GM12878 (cell line): ENCODE results near the gene MBOAT7. TPM values are rescaled to one million over a fixed set of nuclear protein-coding genes. Genes with fewer than 3 reads are reported as not detected.

Source experiments
- ATAC-seq: fragments of 200-7000 bp; cut with Tn5 transposase; 3 replicates; pipeline ENCODE4 v1.9.1; 2020; ENCODE audit warnings: mild to moderate bottlenecking, moderate library complexity
- BruUV-seq: library from RNA; stranded (reverse); fragments of 400-500 nt; replicated peaks from 2 replicates; lab custom pipeline; 2021; lab: Mats Ljungman, UMichigan
- CTCF ChIA-PET: fragments of 300-600 bp; sonication (Branson Sonifier 250); formaldehyde crosslinking; extraction: SDS; loops from one replicate; lab custom pipeline; 2021; ENCODE audit warnings: inconsistent platforms; lab: Yijun Ruan, JAX
- POLR2A ChIA-PET: fragments of 350-600 bp; formaldehyde crosslinking; extraction: SDS; loops from one replicate; lab custom pipeline; 2021; ENCODE audit warnings: inconsistent platforms; lab: Charles Lee
- RAD21 ChIA-PET: fragments of 300-600 bp; sonication (Branson Sonifier 250); formaldehyde crosslinking; loops from one replicate; lab custom pipeline; 2023; ENCODE audit warnings: antibody characterized with exemption; ENCODE audit not compliant: unreplicated experiment; lab: Charles Lee
- SMC1A ChIA-PET: fragments of 300-600 bp; sonication (Branson Sonifier 250); formaldehyde crosslinking; loops from one replicate; lab custom pipeline; 2023; ENCODE audit not compliant: unreplicated experiment, uncharacterized antibody; lab: Charles Lee
- DNase-seq: peaks from one replicate; pipeline ENCODE4 v3.0.0-alpha.2; 2011; ENCODE audit warnings: low read depth, low spot score
- FAIRE-seq: peaks from 3 replicates; lab custom pipeline; 2011; peaks lifted over from hg19 to GRCh38; lab: Jason Lieb, UNC
- H2AFZ ChIP-seq: 2 replicates; pipeline ENCODE4 v1.6.0; 2011; ENCODE audit warnings: low read depth, low read length, control low read depth; ENCODE audit not compliant: control insufficient read depth
- H3K27ac ChIP-seq: 2 replicates; pipeline ENCODE4 v1.5.1; 2011; ENCODE audit warnings: control low read depth; ENCODE audit not compliant: control insufficient read depth, insufficient read depth
- H3K27me3 ChIP-seq, 2 experiments: replicated peaks in 1 of 2; 2 replicates each; pipeline versions ENCODE4 v1.6.0 to v1.6.1; 2011; ENCODE audit warnings: low read length in 1 of 2; ENCODE audit not compliant: control insufficient read depth in 2 of 2, insufficient read depth in 2 of 2
- H3K36me3 ChIP-seq, 2 experiments: 2 replicates each; pipeline ENCODE4 v1.5.1; 2011; ENCODE audit warnings: low read length in 1 of 2; ENCODE audit not compliant: control insufficient read depth in 2 of 2, insufficient read depth in 2 of 2
- H3K4me1 ChIP-seq: 2 replicates; pipeline ENCODE4 v1.6.1; 2011; ENCODE audit warnings: mild to moderate bottlenecking, low read length, moderate library complexity, mixed read lengths; ENCODE audit not compliant: control insufficient read depth, insufficient read depth
- H3K4me2 ChIP-seq: 2 replicates; pipeline ENCODE4 v1.6.0; 2011; ENCODE audit warnings: control low read depth; ENCODE audit not compliant: control insufficient read depth, insufficient read depth
- H3K4me3 ChIP-seq: fragments of 200-600 bp; sonication (generic); 2 replicates; pipeline ENCODE4 v1.5.1; 2016
- H3K79me2 ChIP-seq: 2 replicates; pipeline ENCODE4 v1.6.0; 2011; ENCODE audit warnings: low read length; ENCODE audit not compliant: control insufficient read depth, insufficient read depth
- H3K9ac ChIP-seq: 2 replicates; pipeline ENCODE4 v1.8.0; 2011; ENCODE audit warnings: low read length, control low read depth, mixed read lengths; ENCODE audit not compliant: control insufficient read depth, insufficient read depth
- H3K9me3 ChIP-seq: replicated peaks from 3 replicates; pipeline ENCODE4 v1.5.1; 2011; ENCODE audit warnings: mild to moderate bottlenecking, low read length; ENCODE audit not compliant: control insufficient read depth, insufficient read depth
- H4K20me1 ChIP-seq: 2 replicates; pipeline ENCODE4 v1.6.0; 2011; ENCODE audit not compliant: control insufficient read depth, insufficient read depth
- CHD4 ChIP-seq: fragments of 200-600 bp; sonication (generic); IDR thresholded peaks from 2 replicates; pipeline ENCODE4 v1.6.1; 2016; ENCODE audit warnings: mild to moderate bottlenecking
- ETV6 ChIP-seq, 2 experiments: fragments of 450-650 bp in 1 of 2; IDR thresholded peaks in 1 of 2; conservative IDR thresholded peaks in 1 of 2; 2 replicates each; pipeline ENCODE4 v1.6.1; 2014; ENCODE audit warnings: antibody characterized with exemption in 1 of 2, borderline replicate concordance in 1 of 2, low read depth in 1 of 2, mild to moderate bottlenecking in 1 of 2, moderate library complexity in 1 of 2
- IKZF1 ChIP-seq: fragments of 450-650 bp; conservative IDR thresholded peaks from 2 replicates; pipeline ENCODE4 v1.6.1; 2017; ENCODE audit warnings: antibody characterized with exemption, mild to moderate bottlenecking
- IKZF2 ChIP-seq, 2 experiments: fragments of 450-650 bp; IDR thresholded peaks; 2 replicates each; pipeline ENCODE4 v1.6.1; 2017; ENCODE audit warnings: mild to moderate bottlenecking in 2 of 2, moderate library complexity in 2 of 2
- JUND ChIP-seq: IDR thresholded peaks from 2 replicates; pipeline ENCODE4 v1.6.1; 2012; ENCODE audit warnings: low read depth, mild to moderate bottlenecking, low read length, improper control_type of control experiment, moderate library complexity
- NFYA ChIP-seq: IDR thresholded peaks from 2 replicates; pipeline ENCODE4 v1.6.1; 2011; ENCODE audit warnings: low read depth, mild to moderate bottlenecking, low read length, improper control_type of control experiment, borderline replicate concordance
- NRF1 ChIP-seq: conservative IDR thresholded peaks from 2 replicates; pipeline ENCODE4 v1.6.1; 2011; ENCODE audit warnings: mild to moderate bottlenecking, low read depth, low read length, improper control_type of control experiment
- PAX8 ChIP-seq: fragments of 450-650 bp; IDR thresholded peaks from 2 replicates; pipeline ENCODE4 v1.6.1; 2017; ENCODE audit warnings: mild to moderate bottlenecking, moderate library complexity
- SMAD1 ChIP-seq: fragments of 450-650 bp; IDR thresholded peaks from 2 replicates; pipeline ENCODE4 v1.6.1; 2018; ENCODE audit warnings: mild to moderate bottlenecking, low read depth; ENCODE audit not compliant: partially characterized antibody
- SRF ChIP-seq, 2 experiments: IDR thresholded peaks; 2 replicates each; pipeline ENCODE4 v1.6.1; 2011; ENCODE audit warnings: low read depth in 2 of 2, low read length in 2 of 2, mild to moderate bottlenecking in 1 of 2, moderate library complexity in 1 of 2
- STAT3 ChIP-seq: IDR thresholded peaks from 2 replicates; pipeline ENCODE4 v1.6.1; 2011; ENCODE audit warnings: low read depth, low read length, improper control_type of control experiment
- SUPT20H ChIP-seq: IDR thresholded peaks from 2 replicates; pipeline ENCODE4 v1.6.1; 2011; ENCODE audit warnings: low read depth, mild to moderate bottlenecking, low read length, moderate library complexity, borderline replicate concordance; ENCODE audit not compliant: control insufficient read depth
- TCF7 ChIP-seq: IDR thresholded peaks from 2 replicates; pipeline ENCODE4 v1.6.1; 2014; ENCODE audit warnings: antibody characterized with exemption, borderline replicate concordance
- ZBED1 ChIP-seq: IDR thresholded peaks from 2 replicates; pipeline ENCODE4 v1.6.1; 2016; ENCODE audit warnings: borderline replicate concordance
- WGBS: methylation state at CpG from one replicate; pipeline ENCODE4 v1.1.6; 2016; ENCODE audit warnings: low lambda C conversion rate; ENCODE audit not compliant: insufficient replicate concordance, insufficient coverage; ENCODE audit errors: missing lambda C conversion rate; 5-methylcytosine and 5-hydroxymethylcytosine counted together
- in situ Hi-C: fragments of 300-500 bp; cut with MboI; formaldehyde crosslinking; loops from 9 replicates; pipeline ENCODE4 v1.14.3; 2018; ENCODE audit warnings: mixed read lengths
- intact Hi-C: fragments of 100-400 bp; cut with micrococcal nuclease; formaldehyde crosslinking; loops from one replicate; pipeline ENCODE4 v1.14.2; 2022; ENCODE audit not compliant: unreplicated experiment
- polyA plus RNA-seq, 11 experiments: library from polyadenylated mRNA; depleted of rRNA in 4 of 11; unstranded in 6 of 11; stranded (reverse) in 5 of 11; fragments of >200 nt; fragmentation: Nextera tagmentation in 4 of 11; fragmentation: Illumina TruSeq in 1 of 11; extraction: Ambion mirVana in 4 of 11; extraction: Trizol in 1 of 11; gene quantifications; 1 replicate in 1 of 11; 2 replicates in 10 of 11; pipeline versions ENCODE4 v1.2.1 to v1.2.3, GENCODE V29; 2011 to 2016; ENCODE audit warnings: inconsistent platforms in 2 of 11, missing spikeins in 2 of 11, low read depth in 1 of 11
- total RNA-seq, 4 experiments: library from RNA; depleted of rRNA in 3 of 4; stranded (reverse); fragments of >200 nt in 3 of 4; fragmentation: Illumina TruSeq in 1 of 4; extraction: Trizol in 1 of 4; gene quantifications; 2 replicates each; pipeline versions ENCODE4 v1.2.1 to v1.2.3, GENCODE V29; 2013 to 2021
- TF ChIP-seq, protein P1 (sequence below): fragments of 450-650 bp; IDR thresholded peaks from 2 replicates; pipeline ENCODE4 v1.6.1; 2016; ENCODE audit warnings: mild to moderate bottlenecking, moderate library complexity, borderline replicate concordance
- TF ChIP-seq, protein P2 (sequence below): IDR thresholded peaks from 2 replicates; pipeline ENCODE4 v1.6.1; 2012; ENCODE audit warnings: low read depth, low read length, improper control_type of control experiment

MBOAT7 gene
- total and polyA plus RNA-seq, 10 of the 15 experiments (the other 5 are each of a cell fraction or from before 2014, with no cell fraction given), result 0.69 to 44.5 (median 21.7) TPM

DNA sequence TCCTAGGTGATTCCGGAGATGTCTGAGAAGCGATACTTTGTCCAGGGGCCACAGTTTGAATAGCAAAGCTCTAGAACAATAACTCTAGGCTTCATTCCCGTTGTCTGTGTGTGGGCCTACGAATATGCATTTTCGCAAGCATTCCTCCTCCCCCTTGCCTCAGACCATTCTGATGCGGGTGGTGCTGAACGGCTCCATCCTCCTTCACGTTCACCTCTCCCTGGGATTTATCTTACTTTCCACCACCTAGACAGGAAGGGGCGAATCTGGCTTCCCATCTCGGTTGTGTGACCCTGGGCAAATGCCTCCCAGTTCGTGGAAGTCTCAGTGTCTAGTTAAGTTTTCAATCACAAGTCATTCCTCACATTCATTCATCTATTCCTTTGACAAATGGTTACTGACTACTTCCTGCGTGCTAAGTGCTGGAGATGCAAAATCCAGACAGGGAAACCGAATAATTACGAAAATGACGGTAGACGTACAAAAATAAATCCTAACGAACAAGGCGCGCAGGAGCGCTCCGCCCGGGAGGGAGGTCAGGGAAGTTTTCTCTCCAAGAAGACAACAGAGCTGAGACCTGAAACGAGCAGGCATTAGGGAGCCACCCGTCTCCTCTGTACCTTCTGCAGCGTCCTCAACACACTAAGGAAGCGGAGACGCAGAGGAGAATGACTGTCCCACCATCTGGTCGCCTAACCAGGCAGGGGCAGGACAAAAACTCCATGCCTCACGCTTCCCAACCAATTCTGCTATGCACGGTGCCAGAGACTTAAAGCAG lies 53.1 kb downstream of the MBOAT7 start:
- ChIA-PET POLR2A (interaction anchor here (0.9 to 3.5 kb wide), 13 partner anchors 13 to 327 kb away, joined by 3 to 36 read pairs (median 7); partner anchors contain the start of genes LENG1, LENG8, LENG9 and MBOAT7), SMC1A (interaction anchor here (0.6 to 1.2 kb wide), 10 partner anchors 20 to 1325 kb away, joined by 3 to 6 read pairs (median 3); partner anchors contain the start of genes ISOC2, MBOAT7, PRPF31 and TFPT)
- peaks cover 10% of the 10 kb centered on the region for H4K20me1 ChIP-seq
- H3K9ac ChIP-seq, result peak overlapping the region; percentile 75
- BruUV-seq, result TSS peak; percentile 74
- FAIRE-seq, result no peak
- intact Hi-C loops, result loop anchor here (2.0 kb wide), 1 partner anchor 65 kb away; the partner anchor contains the start of gene RPS9
- 7% methylated on average over 30 of the region's 30 CpGs for WGBS
- TF ChIP-seq IKZF1 (peak; percentile 32), TCF7 (no peak), PAX8 (no peak), JUND (no peak), NFYA (no peak), SMAD1 (no peak), SUPT20H (no peak), STAT3 (no peak), ETV6 (conservative IDR thresholded peaks at IDR 0.05 in 1 of 2, IDR thresholded peaks at IDR 0.05 in 1 of 2; ENCODE audit: borderline replicate concordance in 1 of 2, low read depth in 1 of 2) (no peak), NRF1 (no peak), CHD4 (no peak), SRF (IDR thresholded peaks at IDR 0.05; ENCODE audit: low read depth in 2 of 2, low read length in 2 of 2) (no peak), ZBED1 (no peak), IKZF2 (IDR thresholded peaks at IDR 0.05) (0 out of 4 replicates have a peak, but pooled peaks of 1 of the 2 experiments have one; percentile 10)
- TF ChIP-seq, protein P1, sequence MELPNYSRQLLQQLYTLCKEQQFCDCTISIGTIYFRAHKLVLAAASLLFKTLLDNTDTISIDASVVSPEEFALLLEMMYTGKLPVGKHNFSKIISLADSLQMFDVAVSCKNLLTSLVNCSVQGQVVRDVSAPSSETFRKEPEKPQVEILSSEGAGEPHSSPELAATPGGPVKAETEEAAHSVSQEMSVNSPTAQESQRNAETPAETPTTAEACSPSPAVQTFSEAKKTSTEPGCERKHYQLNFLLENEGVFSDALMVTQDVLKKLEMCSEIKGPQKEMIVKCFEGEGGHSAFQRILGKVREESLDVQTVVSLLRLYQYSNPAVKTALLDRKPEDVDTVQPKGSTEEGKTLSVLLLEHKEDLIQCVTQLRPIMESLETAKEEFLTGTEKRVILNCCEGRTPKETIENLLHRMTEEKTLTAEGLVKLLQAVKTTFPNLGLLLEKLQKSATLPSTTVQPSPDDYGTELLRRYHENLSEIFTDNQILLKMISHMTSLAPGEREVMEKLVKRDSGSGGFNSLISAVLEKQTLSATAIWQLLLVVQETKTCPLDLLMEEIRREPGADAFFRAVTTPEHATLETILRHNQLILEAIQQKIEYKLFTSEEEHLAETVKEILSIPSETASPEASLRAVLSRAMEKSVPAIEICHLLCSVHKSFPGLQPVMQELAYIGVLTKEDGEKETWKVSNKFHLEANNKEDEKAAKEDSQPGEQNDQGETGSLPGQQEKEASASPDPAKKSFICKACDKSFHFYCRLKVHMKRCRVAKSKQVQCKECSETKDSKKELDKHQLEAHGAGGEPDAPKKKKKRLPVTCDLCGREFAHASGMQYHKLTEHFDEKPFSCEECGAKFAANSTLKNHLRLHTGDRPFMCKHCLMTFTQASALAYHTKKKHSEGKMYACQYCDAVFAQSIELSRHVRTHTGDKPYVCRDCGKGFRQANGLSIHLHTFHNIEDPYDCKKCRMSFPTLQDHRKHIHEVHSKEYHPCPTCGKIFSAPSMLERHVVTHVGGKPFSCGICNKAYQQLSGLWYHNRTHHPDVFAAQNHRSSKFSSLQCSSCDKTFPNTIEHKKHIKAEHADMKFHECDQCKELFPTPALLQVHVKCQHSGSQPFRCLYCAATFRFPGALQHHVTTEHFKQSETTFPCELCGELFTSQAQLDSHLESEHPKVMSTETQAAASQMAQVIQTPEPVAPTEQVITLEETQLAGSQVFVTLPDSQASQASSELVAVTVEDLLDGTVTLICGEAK, result peak; percentile 20; the same call in 1 of the 2 replicates
- TF ChIP-seq, protein P2, sequence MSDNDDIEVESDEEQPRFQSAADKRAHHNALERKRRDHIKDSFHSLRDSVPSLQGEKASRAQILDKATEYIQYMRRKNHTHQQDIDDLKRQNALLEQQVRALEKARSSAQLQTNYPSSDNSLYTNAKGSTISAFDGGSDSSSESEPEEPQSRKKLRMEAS, result no peak
- TF ChIP-seq, all 136 proteins: peak for 3
- Histone ChIP-seq H2AFZ (peak overlapping the region; percentile 84), H3K36me3 (peaks cover 2 to 7% of the 10 kb centered on the region in 2 experiments; a peak in 2 of 4 replicates), H3K4me1 (peaks cover 19% of the 10 kb centered on the region), H3K27ac (peak overlapping the region; percentile 14), H3K79me2 (peaks cover 37% of the 10 kb centered on the region), H3K4me2 (peak overlapping the region; percentile 99), H3K27me3 (no peaks in the 10 kb centered on the region), H3K9me3 (peaks cover 2% of the 10 kb centered on the region; the same call in 2 of the 3 replicates), H3K4me3 (peak overlapping the region; percentile 86)
- in situ Hi-C loops, result loop anchor here (25.0 kb wide), 1 partner anchor 1526 kb away; the partner anchor contains the start of gene U2AF2
- ChIA-PET RAD21 (interaction anchor here (0.8 to 2.4 kb wide), 9 partner anchors 18 to 1340 kb away, joined by 3 to 23 read pairs (median 5); partner anchors contain the start of genes LENG1, MBOAT7, PRPF31 and TFPT), CTCF (interaction anchor here (1.2 to 2.3 kb wide), 5 partner anchors 23 to 345 kb away, joined by 3 to 15 read pairs (median 6); partner anchors contain the start of genes LENG1 and MBOAT7)
- no peak for ATAC-seq
- no peak for DNase-seq
